Parathyroid adenoma (tissue), 2 donors: ENCODE measurements around the gene CCSER1.

Source experiments
- H2AFZ ChIP-seq: fragments of 300-600 bp; sonication (generic); one replicate; pipeline ENCODE4 v1.7.0; 2017; ENCODE audit warnings: antibody characterized with exemption, mild to moderate bottlenecking
- H3K27ac ChIP-seq: fragments of 300-600 bp; sonication (generic); one replicate; pipeline ENCODE4 v1.7.0; 2017
- H3K27me3 ChIP-seq: fragments of 300-600 bp; sonication (generic); one replicate; pipeline ENCODE4 v1.7.0; 2017; ENCODE audit warnings: low read length; ENCODE audit not compliant: control insufficient read depth, insufficient read depth
- H3K36me3 ChIP-seq: fragments of 300-600 bp; sonication (generic); one replicate; pipeline ENCODE4 v1.7.0; 2017; ENCODE audit warnings: low read length; ENCODE audit not compliant: control insufficient read depth, insufficient read depth
- H3K4me1 ChIP-seq: fragments of 300-600 bp; sonication (generic); one replicate; pipeline ENCODE4 v1.7.0; 2017; ENCODE audit warnings: control low read depth
- H3K4me2 ChIP-seq: fragments of 300-600 bp; sonication (generic); one replicate; pipeline ENCODE4 v1.7.0; 2017; ENCODE audit warnings: low read length
- H3K4me3 ChIP-seq: fragments of 300-600 bp; sonication (generic); one replicate; pipeline ENCODE4 v1.7.0; 2017; ENCODE audit warnings: low read depth, low read length
- H3K79me2 ChIP-seq: fragments of 300-600 bp; sonication (generic); one replicate; pipeline ENCODE4 v1.7.0; 2017; ENCODE audit warnings: control low read depth
- H3K9ac ChIP-seq: fragments of 300-600 bp; sonication (generic); one replicate; pipeline ENCODE4 v1.7.0; 2017; ENCODE audit warnings: mild to moderate bottlenecking
- H3K9me3 ChIP-seq: fragments of 300-600 bp; sonication (generic); one replicate; pipeline ENCODE4 v1.7.0; 2017; ENCODE audit warnings: low read length; ENCODE audit not compliant: control insufficient read depth
- TF ChIP-seq, protein P1 (sequence below): fragments of 300-600 bp; sonication (generic); IDR thresholded peaks from one replicate; pipeline ENCODE4 v1.7.0; 2017; ENCODE audit warnings: antibody characterized with exemption, mild to moderate bottlenecking
- donor health status: primary hyperparathyroidism.

The CCSER1 gene

DNA sequence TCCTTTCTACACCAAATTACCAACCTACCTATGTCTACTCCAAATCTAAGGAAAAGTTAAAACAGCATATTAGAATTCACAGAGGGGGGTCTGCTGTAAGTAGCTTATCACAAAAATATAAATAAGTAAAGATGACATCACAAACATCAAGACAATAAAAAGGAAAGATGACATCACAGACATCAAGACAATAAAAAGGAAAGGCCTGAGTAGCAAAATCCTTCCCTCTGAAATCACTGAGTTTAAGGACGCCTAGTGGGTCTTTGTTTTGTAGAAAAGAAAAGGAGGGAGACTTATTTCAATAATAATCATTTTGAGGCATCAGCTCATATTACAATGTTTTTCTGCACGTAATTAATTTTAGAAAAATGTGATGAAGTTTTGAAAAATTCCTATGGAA, 1469.5 kb downstream of the CCSER1 start:
- Histone ChIP-seq H3K79me2 (no peaks in the 10 kb centered on the region), H3K4me1 (no peaks in the 10 kb centered on the region), H3K4me2 (no peak overlapping the region), H3K27me3 (no peaks in the 10 kb centered on the region), H3K27ac (no peak overlapping the region), H3K9me3 (no peaks in the 10 kb centered on the region), H3K9ac (no peak overlapping the region), H3K4me3 (no peak overlapping the region), H2AFZ (no peak overlapping the region), H3K36me3 (no peaks in the 10 kb centered on the region)
- TF ChIP-seq, protein P1, sequence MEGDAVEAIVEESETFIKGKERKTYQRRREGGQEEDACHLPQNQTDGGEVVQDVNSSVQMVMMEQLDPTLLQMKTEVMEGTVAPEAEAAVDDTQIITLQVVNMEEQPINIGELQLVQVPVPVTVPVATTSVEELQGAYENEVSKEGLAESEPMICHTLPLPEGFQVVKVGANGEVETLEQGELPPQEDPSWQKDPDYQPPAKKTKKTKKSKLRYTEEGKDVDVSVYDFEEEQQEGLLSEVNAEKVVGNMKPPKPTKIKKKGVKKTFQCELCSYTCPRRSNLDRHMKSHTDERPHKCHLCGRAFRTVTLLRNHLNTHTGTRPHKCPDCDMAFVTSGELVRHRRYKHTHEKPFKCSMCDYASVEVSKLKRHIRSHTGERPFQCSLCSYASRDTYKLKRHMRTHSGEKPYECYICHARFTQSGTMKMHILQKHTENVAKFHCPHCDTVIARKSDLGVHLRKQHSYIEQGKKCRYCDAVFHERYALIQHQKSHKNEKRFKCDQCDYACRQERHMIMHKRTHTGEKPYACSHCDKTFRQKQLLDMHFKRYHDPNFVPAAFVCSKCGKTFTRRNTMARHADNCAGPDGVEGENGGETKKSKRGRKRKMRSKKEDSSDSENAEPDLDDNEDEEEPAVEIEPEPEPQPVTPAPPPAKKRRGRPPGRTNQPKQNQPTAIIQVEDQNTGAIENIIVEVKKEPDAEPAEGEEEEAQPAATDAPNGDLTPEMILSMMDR: no peak

DNA sequence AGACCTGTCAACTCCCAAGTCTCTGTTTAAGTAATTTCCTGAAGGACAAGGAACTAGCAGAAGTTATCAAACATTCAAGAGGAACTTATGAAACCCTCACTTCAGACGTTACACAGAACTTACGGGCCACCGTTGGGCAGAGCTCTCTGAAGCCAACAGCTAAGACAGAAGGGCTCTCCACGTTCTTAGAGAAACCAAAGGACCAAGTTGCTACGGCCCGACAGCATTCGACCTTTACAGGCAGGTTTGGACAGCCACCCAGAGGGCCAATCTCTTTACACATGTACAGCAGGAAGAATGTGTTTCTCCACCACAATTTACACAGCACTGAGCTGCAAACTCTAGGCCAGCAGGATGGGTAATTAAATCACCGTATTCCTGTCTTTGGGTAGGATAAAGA, 1471.5 kb downstream of the CCSER1 start:
- no peaks in the 10 kb centered on the region for H3K36me3 ChIP-seq
- no peak overlapping the region for H3K27ac ChIP-seq
- H3K27me3 ChIP-seq: no peaks in the 10 kb centered on the region
- no peaks in the 10 kb centered on the region for H3K9me3 ChIP-seq
- no peak overlapping the region for H3K9ac ChIP-seq
- no peaks in the 10 kb centered on the region for H3K79me2 ChIP-seq
- TF ChIP-seq, protein P1: no peak
- H3K4me2 ChIP-seq: no peak overlapping the region
- no peak overlapping the region for H3K4me3 ChIP-seq
- no peak overlapping the region for H2AFZ ChIP-seq
- H3K4me1 ChIP-seq: no peaks in the 10 kb centered on the region

GRCh38 chr4:91600301-91600700, 1473.1 kb downstream of the CCSER1 start:
- H3K79me2 ChIP-seq: no peaks in the 10 kb centered on the region
- no peaks in the 10 kb centered on the region for H3K27me3 ChIP-seq
- H2AFZ ChIP-seq: no peak overlapping the region
- no peak overlapping the region for H3K4me2 ChIP-seq
- no peak overlapping the region for H3K9ac ChIP-seq
- TF ChIP-seq, protein P1: no peak
- H3K9me3 ChIP-seq: no peaks in the 10 kb centered on the region
- no peaks in the 10 kb centered on the region for H3K4me1 ChIP-seq
- H3K27ac ChIP-seq: no peak overlapping the region
- no peaks in the 10 kb centered on the region for H3K36me3 ChIP-seq
- H3K4me3 ChIP-seq: no peak overlapping the region

GRCh38 chr4:91601401-91601800, 1474.2 kb downstream of the CCSER1 start:
- H3K4me3 ChIP-seq: no peak overlapping the region
- H3K79me2 ChIP-seq: no peaks in the 10 kb centered on the region
- H3K4me1 ChIP-seq: no peaks in the 10 kb centered on the region
- H3K27ac ChIP-seq: no peak overlapping the region
- H3K36me3 ChIP-seq: no peaks in the 10 kb centered on the region
- no peaks in the 10 kb centered on the region for H3K27me3 ChIP-seq
- H3K9me3 ChIP-seq: no peaks in the 10 kb centered on the region
- H3K9ac ChIP-seq: no peak overlapping the region
- no peak overlapping the region for H2AFZ ChIP-seq
- TF ChIP-seq, protein P1: no peak
- H3K4me2 ChIP-seq: no peak overlapping the region

DNA sequence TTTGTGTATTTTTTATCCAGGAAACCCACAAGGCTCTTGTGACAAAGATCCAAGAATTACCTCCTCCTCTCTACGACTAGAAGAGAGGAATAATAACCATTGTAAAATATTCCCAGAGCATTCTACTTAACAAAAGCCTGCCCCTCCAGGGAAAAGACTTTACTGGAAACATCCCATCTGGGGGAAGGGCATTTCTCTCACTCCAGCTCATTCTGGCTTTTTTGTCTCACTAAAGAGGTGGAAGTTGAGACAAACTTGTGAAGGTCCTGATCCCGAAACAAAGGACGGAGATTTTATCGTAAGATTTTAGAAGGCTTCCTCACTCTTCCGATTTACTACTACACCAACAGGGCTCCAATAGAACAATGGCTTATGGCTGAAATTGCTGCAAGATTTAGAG, 1484.6 kb downstream of the CCSER1 start:
- H3K4me1 ChIP-seq: no peaks in the 10 kb centered on the region
- H3K9me3 ChIP-seq: peaks cover under 1% of the 10 kb centered on the region
- no peaks in the 10 kb centered on the region for H3K36me3 ChIP-seq
- H3K27me3 ChIP-seq: no peaks in the 10 kb centered on the region
- H3K9ac ChIP-seq: no peak overlapping the region
- TF ChIP-seq, protein P1: no peak
- H3K4me2 ChIP-seq: no peak overlapping the region
- no peak overlapping the region for H2AFZ ChIP-seq
- no peaks in the 10 kb centered on the region for H3K79me2 ChIP-seq
- H3K4me3 ChIP-seq: no peak overlapping the region
- no peak overlapping the region for H3K27ac ChIP-seq
